ENCODE data around the gene PDXP. TPM values are rescaled to one million over a fixed set of nuclear protein-coding genes. Genes with fewer than 3 reads are reported as not detected.
A peak's percentile ranks its signal among the peaks of the same experiment; 100 is the strongest.

Gene PDXP
- total RNA-seq, 1 experiment from 2014 or later: 10.5 TPM

DNA sequence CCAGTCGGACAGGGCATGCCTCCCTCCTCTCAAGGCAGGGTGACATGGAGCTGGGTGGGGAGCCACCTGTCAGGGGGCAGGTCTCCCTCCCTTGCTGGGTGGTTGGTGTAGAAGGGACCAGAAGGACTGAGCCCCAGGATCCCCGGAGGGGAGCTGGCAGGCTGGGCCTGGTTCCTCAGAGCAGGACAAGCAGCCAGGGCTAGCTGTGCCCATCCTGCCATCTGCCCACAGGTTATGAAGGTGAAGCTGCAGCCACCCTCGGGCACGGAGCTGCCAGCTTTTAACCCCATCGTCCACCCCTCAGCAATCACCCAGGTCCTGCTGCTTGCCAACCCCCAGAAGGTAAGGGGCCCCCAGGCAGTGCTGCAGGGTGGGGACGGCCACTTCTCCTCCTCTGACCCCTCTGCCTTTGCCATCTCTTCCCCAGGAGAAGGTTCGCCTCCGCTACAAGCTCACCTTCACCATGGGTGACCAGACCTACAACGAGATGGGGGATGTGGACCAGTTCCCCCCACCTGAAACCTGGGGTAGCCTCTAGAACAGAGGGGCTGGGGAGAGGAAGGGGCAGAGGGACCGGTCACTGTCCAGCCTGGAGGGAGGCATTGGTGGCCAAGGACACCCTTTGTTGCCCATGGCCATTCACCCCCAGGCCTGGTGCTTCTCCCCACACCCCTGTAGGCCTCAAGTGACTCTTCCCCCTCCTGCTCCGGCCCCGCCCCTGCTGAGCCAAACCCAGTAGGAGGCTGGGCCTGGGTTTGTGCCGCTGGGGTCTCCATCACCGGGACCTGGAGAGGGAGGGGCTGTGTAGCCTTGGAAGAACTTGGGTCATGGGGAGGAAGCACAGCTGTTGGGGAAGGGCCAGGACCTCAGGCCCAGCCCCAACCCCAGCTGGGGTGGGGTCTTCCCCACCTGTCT is 26.1 kb upstream of the PDXP start:
- BruUV-seq (replicated peaks): no TSS peak
- Mint-ChIP-seq H3K4me3 (ENCODE audit: unreplicated experiment) (no peak overlapping the region), H3K27ac (ENCODE audit: low read depth, unreplicated experiment) (no peak overlapping the region), H3K36me3 (ENCODE audit: insufficient read depth, unreplicated experiment) (peaks cover 5% of the 10 kb centered on the region), H3K9me3 (ENCODE audit: unreplicated experiment) (no peaks in the 10 kb centered on the region), H3K27me3 (ENCODE audit: insufficient read depth, unreplicated experiment) (no peaks in the 10 kb centered on the region), H3K4me1 (ENCODE audit: insufficient read depth, unreplicated experiment) (no peaks in the 10 kb centered on the region)
- ChIA-PET POLR2A (interaction anchor here (0.8 to 2.2 kb wide), 5 partner anchors 10 to 26 kb away, joined by 3 to 6 read pairs (median 3); partner anchors contain the start of gene PDXP), CTCF (interaction anchor here (0.6 to 10.9 kb wide), 8 partner anchors 9 to 1137 kb away, joined by 3 to 112 read pairs (median 4); partner anchors contain the start of gene ANKRD54)
- no peak for TF ChIP-seq CTCF (IDR thresholded peaks at IDR 0.05; ENCODE audit: unreplicated experiment)
- no peak for DNase-seq (ENCODE audit: unreplicated experiment)
- intact Hi-C loops (cut with micrococcal nuclease): no loop called here

DNA sequence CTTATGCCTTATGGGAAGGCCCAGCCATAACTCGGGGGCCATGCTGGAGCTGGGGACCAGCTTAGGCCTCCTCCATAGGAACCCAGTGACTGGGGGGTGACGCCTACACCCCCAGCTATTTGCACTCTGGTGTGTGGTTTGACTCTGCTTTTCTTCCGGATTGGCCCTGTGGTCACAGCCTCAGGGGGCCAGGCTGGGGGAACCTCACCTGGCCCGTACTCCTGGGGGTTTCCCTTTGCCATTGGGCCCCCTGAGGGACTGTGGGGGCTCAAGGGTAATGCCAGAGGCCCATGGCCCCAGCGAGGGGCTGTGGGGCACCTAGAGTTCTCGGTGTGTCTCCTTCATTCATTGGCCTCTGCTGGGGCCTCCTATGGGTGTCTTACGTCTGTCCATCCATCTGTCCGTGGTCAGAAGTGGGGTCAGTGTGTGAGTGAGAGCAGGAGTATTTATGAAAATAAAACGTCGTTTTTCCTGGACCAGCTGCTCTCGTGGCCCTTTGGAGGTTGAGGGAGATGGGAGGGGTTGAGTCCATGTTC is 25.4 kb upstream of the PDXP start:
- TF ChIP-seq CTCF (IDR thresholded peaks at IDR 0.05; ENCODE audit: unreplicated experiment): no peak
- H3K27ac Mint-ChIP-seq (ENCODE audit: low read depth, unreplicated experiment): no peak overlapping the region
- intact Hi-C loops (cut with micrococcal nuclease): no loop called here
- DNase-seq (ENCODE audit: unreplicated experiment): no peak
- no TSS peak for BruUV-seq (replicated peaks)
- no peaks in the 10 kb centered on the region for H3K4me1 Mint-ChIP-seq (ENCODE audit: insufficient read depth, unreplicated experiment)
- no peak overlapping the region for H3K4me3 Mint-ChIP-seq (ENCODE audit: unreplicated experiment)
- ChIA-PET CTCF (interaction anchor here (0.5 to 10.9 kb wide), 8 partner anchors 8 to 1136 kb away, joined by 3 to 112 read pairs (median 4); partner anchors contain the start of gene ANKRD54), POLR2A (interaction anchor here (0.7 to 2.2 kb wide), 4 partner anchors 9 to 319 kb away, joined by 3 to 6 read pairs (median 4); partner anchors contain the start of gene PDXP)
- H3K27me3 Mint-ChIP-seq (ENCODE audit: insufficient read depth, unreplicated experiment): no peaks in the 10 kb centered on the region
- peaks cover 5% of the 10 kb centered on the region for H3K36me3 Mint-ChIP-seq (ENCODE audit: insufficient read depth, unreplicated experiment)
- H3K9me3 Mint-ChIP-seq (ENCODE audit: unreplicated experiment): no peaks in the 10 kb centered on the region

GRCh38 chr22:37633625-37634416 is 24.7 kb upstream of the PDXP start:
- no peak overlapping the region for H3K4me3 Mint-ChIP-seq (ENCODE audit: unreplicated experiment)
- peak overlapping the region; percentile 25 for H3K27ac Mint-ChIP-seq (ENCODE audit: low read depth, unreplicated experiment)
- peaks cover 5% of the 10 kb centered on the region for H3K36me3 Mint-ChIP-seq (ENCODE audit: insufficient read depth, unreplicated experiment)
- TF ChIP-seq CTCF (IDR thresholded peaks at IDR 0.05; ENCODE audit: unreplicated experiment): no peak
- H3K27me3 Mint-ChIP-seq (ENCODE audit: insufficient read depth, unreplicated experiment): no peaks in the 10 kb centered on the region
- BruUV-seq (replicated peaks): no TSS peak
- ChIA-PET POLR2A (interaction anchor here (0.7 to 0.8 kb wide), 2 partner anchors 24 to 318 kb away, joined by 3 to 4 read pairs; partner anchors contain the start of gene PDXP), CTCF (interaction anchor here (0.5 to 10.9 kb wide), 9 partner anchors 9 to 230 kb away, joined by 3 to 112 read pairs (median 4); partner anchors contain the start of genes ANKRD54 and LGALS1)
- H3K9me3 Mint-ChIP-seq (ENCODE audit: unreplicated experiment): no peaks in the 10 kb centered on the region
- DNase-seq (ENCODE audit: unreplicated experiment): no peak
- H3K4me1 Mint-ChIP-seq (ENCODE audit: insufficient read depth, unreplicated experiment): no peaks in the 10 kb centered on the region
- intact Hi-C loops (cut with micrococcal nuclease): no loop called here
